Loucy (cell line): Measurements from ENCODE around the gene NDUFS1.

Source experiments
- EZH2phosphoT487 ChIP-seq: fragments of 200-600 bp; IDR thresholded peaks from 2 replicates; pipeline ENCODE4 v1.6.1; 2018; ENCODE audit warnings: antibody characterized with exemption, mild to moderate bottlenecking, moderate library complexity, borderline replicate concordance
- TF ChIP-seq, protein P1 (sequence below): fragments of 200-600 bp; sonication (generic); conservative IDR thresholded peaks from 2 replicates; pipeline ENCODE4 v1.5.1; 2014; ENCODE audit warnings: mild to moderate bottlenecking, antibody characterized with exemption, low read length

DNA sequence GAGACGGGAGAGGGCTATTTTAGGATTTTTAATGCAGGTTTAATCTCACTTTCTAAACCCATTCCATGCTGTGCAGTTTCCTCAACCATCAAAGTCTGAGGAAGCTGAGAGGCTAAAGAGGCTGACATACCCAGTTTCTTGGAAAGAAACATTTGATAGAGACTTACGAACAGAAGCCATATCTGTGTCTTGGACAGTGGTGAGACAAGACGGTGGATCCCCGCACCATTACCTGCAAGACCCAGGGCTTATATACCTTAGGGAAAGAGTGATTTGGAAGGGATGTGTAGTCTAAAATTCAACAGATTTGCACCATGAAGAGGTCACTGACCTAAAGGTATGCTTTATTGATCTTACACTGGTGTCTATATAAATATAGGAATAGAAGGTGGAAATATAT lies 13.9 kb upstream of the NDUFS1 start:
- TF ChIP-seq, protein P1, sequence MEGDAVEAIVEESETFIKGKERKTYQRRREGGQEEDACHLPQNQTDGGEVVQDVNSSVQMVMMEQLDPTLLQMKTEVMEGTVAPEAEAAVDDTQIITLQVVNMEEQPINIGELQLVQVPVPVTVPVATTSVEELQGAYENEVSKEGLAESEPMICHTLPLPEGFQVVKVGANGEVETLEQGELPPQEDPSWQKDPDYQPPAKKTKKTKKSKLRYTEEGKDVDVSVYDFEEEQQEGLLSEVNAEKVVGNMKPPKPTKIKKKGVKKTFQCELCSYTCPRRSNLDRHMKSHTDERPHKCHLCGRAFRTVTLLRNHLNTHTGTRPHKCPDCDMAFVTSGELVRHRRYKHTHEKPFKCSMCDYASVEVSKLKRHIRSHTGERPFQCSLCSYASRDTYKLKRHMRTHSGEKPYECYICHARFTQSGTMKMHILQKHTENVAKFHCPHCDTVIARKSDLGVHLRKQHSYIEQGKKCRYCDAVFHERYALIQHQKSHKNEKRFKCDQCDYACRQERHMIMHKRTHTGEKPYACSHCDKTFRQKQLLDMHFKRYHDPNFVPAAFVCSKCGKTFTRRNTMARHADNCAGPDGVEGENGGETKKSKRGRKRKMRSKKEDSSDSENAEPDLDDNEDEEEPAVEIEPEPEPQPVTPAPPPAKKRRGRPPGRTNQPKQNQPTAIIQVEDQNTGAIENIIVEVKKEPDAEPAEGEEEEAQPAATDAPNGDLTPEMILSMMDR = no peak
- no peak for TF ChIP-seq EZH2phosphoT487
